T-helper 17 cell (primary cell): ENCODE measurements around the gene SLC12A5. TPM values are rescaled to one million over a fixed set of nuclear protein-coding genes. Genes with fewer than 3 reads are reported as not detected.

Experiments used
- ATAC-seq: fragments of 150-1000 bp; cut with Tn5 transposase; 2 replicates; pipeline ENCODE4 v1.10.0; 2021; ENCODE audit warnings: mild to moderate bottlenecking, moderate library complexity
- DNase-seq, 3 donors: peaks; one replicate each; pipeline versions ENCODE4 v3.0.0 to v3.0.0-alpha.2; 2020 to 2021
- H3K9me3 ChIP-seq: one replicate; pipeline ENCODE4 v1.7.0; 2013; ENCODE audit warnings: low read length, mild to moderate bottlenecking; ENCODE audit not compliant: control insufficient read depth, poor library complexity, severe bottlenecking
- H3K27ac Mint-ChIP-seq: one replicate; pipeline ENCODE4 v1.8.0; 2022; ENCODE audit warnings: mild to moderate bottlenecking, moderate library complexity, mixed read lengths
- H3K27me3 Mint-ChIP-seq: one replicate; pipeline ENCODE4 v1.8.0; 2022; ENCODE audit warnings: mixed read lengths
- H3K36me3 Mint-ChIP-seq: one replicate; pipeline ENCODE4 v1.8.0; 2022; ENCODE audit warnings: low read depth, mixed read lengths
- H3K4me1 Mint-ChIP-seq: one replicate; pipeline ENCODE4 v1.8.0; 2022; ENCODE audit warnings: mild to moderate bottlenecking, mixed read lengths
- H3K4me3 Mint-ChIP-seq: one replicate; pipeline ENCODE4 v1.8.0; 2022; ENCODE audit warnings: mild to moderate bottlenecking, moderate library complexity, mixed read lengths
- total RNA-seq, 4 donors: library from RNA in 2 of 4; stranded (reverse) in 2 of 4; gene quantifications; one replicate each; pipeline ENCODE4 v1.2.3 and lab custom pipeline; 2022 to 2026

SLC12A5 gene
- total RNA-seq, 2 donors from 2014 or later: not detected

DNA sequence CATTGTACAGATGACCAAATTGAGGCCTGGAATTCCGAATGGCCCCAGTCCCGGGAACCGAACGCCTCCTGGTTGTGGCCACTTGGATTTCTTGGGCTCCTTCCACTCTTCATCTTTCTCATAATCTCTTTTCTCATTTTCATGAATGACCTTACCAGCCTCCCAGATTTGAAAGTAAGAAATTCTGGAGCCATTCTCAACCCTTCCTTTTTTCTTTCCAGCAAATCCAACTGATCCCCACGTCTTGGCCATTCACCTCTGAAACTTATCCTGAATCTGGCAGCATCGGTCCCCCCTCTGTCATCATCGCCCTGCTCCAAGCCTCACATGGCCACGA is 5.9 kb upstream of the SLC12A5 start:
- H3K9me3 ChIP-seq: no peaks in the 10 kb centered on the region
- ATAC-seq: no peak
- H3K27ac Mint-ChIP-seq: peak overlapping the region; percentile 2
- H3K36me3 Mint-ChIP-seq: peaks cover 12% of the 10 kb centered on the region
- no peak for DNase-seq
- peak overlapping the region; percentile 86 for H3K4me3 Mint-ChIP-seq
- H3K4me1 Mint-ChIP-seq: peaks cover 25% of the 10 kb centered on the region
- H3K27me3 Mint-ChIP-seq: peaks cover 66% of the 10 kb centered on the region

DNA sequence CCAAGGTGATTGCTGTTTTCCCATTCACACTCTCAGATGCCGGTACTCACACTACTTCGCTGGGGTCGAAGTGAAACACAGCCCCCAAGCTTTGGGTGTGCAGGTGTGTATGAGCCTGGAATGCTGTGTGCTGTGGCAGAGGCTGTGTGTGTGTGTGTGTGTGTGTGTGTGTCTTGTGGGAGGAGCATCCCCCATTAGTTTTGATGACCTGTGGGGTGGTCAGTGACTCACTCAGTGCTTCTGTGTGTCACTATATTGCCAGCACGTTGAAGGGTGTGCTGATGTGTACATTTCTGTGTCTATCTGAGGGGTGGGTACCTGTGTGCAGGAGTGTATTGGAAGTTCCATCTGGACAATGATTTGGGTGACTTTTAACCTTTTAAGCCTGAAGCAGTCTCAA is 5.0 kb upstream of the SLC12A5 start:
- no peak for ATAC-seq
- Mint-ChIP-seq H3K27ac (no peak overlapping the region), H3K4me3 (peak overlapping the region; percentile 86), H3K4me1 (peaks cover 25% of the 10 kb centered on the region), H3K27me3 (peaks cover 68% of the 10 kb centered on the region), H3K36me3 (peaks cover 11% of the 10 kb centered on the region)
- no peaks in the 10 kb centered on the region for H3K9me3 ChIP-seq
- no peak for DNase-seq

DNA sequence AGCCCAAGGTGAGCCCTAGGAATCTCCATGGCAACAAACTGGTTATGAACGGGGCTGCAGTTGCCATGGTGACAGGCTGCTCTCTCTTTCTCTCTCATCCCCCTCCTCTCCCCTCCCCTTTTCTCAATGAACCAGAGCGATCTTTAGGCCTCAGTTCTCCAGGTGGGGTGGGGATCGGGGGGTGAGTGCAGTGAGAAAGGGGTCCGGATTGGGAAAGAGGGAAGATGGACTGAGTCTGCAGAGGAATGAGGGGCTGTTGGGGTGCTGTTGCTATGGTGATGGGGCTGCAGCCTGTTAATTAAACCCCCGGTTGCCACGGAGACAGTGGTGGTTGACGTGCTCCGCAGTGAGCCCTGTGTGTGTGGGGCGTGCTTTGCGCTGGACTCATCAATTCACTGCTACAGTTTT is 3.6 kb upstream of the SLC12A5 start:
- H3K27ac Mint-ChIP-seq: no peak overlapping the region
- no peak for DNase-seq
- peaks cover 25% of the 10 kb centered on the region for H3K4me1 Mint-ChIP-seq
- H3K9me3 ChIP-seq: no peaks in the 10 kb centered on the region
- H3K4me3 Mint-ChIP-seq: no peak overlapping the region
- ATAC-seq: no peak
- H3K36me3 Mint-ChIP-seq: peaks cover 11% of the 10 kb centered on the region
- H3K27me3 Mint-ChIP-seq: peaks cover 77% of the 10 kb centered on the region

DNA sequence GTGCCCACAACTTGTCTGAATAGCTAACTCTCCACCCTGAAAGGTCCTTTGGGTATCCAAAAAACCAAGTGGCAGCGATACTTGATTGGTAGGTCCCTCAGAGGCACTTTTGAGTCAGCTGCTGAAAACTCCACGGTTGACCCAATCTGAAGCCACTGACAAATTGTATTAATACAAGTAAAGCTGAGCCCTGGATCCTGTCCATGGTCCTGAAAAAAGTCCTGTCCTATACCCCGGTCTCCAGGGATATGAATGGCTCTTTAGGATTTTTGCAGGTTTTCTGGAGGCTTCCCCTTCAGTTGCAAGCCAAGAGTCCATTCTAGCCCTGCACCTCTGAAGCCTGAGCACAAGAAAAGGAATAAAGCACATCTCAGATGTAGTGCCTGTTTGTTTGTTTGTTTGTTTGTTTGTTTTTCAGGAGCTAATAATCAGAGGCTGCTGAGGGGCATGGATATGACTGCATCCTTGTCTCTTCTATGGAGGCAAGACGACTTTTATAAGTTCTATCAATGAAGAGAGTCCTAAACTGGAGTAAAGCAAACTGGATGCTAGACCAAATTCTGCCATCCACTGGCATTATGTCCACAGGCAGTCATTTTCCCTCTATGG is 1.7 kb upstream of the SLC12A5 start:
- ATAC-seq (no peak), DNase-seq (no peak)
- Mint-ChIP-seq H3K4me1 (peaks cover 13% of the 10 kb centered on the region), H3K27me3 (peaks cover 63% of the 10 kb centered on the region), H3K4me3 (no peak overlapping the region), H3K36me3 (peaks cover 5% of the 10 kb centered on the region), H3K27ac (no peak overlapping the region)
- no peaks in the 10 kb centered on the region for H3K9me3 ChIP-seq

DNA sequence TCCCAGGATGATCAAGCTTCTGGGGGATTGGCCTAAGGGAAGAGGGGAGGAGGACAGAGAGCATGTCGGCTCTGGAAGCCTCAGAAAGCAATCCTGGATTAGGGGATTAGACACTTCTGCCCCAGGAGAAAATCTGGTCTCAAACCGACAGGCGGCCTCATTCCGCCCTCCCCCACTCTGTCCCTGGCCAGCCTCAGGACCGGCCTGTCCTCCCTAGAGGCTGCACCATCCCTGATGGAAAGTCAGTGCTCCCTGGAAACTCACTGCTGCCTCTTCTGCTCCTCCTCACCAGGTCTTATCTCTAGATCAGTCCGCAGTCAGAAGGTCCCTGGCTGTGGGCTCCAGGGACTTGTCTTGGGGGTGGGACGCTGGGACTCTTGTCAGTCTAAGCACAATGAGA is 905 bp upstream of the SLC12A5 start:
- no peak overlapping the region for H3K4me3 Mint-ChIP-seq
- peaks cover 8% of the 10 kb centered on the region for H3K4me1 Mint-ChIP-seq
- no peak overlapping the region for H3K27ac Mint-ChIP-seq

DNA sequence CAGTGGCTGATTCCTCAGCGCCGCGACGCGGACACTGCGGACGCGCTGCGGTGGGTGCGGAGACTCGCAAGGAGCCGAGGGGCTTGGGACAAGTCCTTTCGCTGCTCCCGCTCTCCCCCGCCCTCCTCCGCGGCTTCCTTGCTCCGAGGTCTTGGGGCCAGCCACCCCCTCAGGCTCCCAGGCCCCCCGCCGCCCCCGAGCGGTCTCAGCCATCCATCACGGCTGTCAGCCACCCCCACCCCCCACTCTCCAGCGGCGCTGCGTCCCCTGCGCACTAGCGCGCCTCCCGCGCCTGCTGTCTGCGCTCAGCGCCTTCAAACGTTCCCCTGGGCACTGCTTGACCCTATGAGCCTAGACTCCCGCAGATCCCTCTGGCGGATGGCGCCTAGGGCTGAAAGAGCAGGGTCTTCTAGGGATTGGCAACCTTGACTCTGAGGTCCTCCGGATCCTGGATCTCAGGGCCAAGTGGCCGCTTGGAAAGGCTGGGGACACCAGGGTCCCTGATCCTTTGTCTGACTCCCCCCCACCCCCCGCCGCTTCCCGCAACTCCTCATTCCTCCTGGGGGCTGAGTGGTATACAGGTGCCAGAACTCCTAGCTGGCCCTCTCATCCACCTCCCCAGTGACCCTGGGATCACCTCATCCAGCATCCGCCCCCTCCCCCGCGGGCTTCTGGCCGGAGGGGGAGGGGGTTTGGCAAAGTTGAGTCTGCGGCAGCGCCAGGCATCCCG is 1.4 kb downstream of the SLC12A5 start:
- Mint-ChIP-seq H3K4me3 (no peak overlapping the region), H3K36me3 (peaks cover 7% of the 10 kb centered on the region), H3K27ac (no peak overlapping the region), H3K27me3 (peaks cover 57% of the 10 kb centered on the region), H3K4me1 (no peaks in the 10 kb centered on the region)
- no peaks in the 10 kb centered on the region for H3K9me3 ChIP-seq
- ATAC-seq (no peak), DNase-seq (no peak)

More for the DNA sequence above, 905 bp upstream of the SLC12A5 start:
- H3K9me3 ChIP-seq: no peaks in the 10 kb centered on the region
- H3K27me3 Mint-ChIP-seq: peaks cover 65% of the 10 kb centered on the region
- peaks cover 4% of the 10 kb centered on the region for H3K36me3 Mint-ChIP-seq
- DNase-seq: no peak
- ATAC-seq: no peak

DNA sequence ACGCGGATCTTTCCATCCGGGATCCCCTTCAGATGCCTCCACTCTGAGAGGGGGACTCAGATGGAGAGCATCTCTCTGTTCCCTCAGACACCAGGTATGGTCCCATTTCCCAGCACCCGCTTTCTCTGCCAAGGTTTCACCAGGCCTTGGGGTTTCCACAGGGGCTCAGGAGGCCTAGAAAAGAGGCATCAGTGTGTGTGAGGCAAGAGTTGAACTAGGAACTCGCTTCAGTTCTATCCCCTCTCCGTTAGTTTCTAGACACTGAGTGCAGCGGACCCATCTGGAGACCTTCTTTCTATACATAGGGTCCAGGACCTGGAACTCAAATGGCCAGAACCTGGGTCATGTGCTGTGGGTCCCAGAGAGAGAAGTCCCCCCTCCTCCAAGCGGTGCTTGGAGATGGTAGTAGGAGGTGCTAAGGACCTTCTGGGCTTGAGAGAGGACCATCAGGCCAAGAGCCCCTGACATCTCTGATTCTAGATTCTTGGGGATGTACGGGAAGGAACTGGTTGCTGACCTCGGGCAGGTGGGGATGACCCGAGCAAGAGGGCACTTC is 2.1 kb downstream of the SLC12A5 start:
- ATAC-seq: no peak
- DNase-seq: no peak
- Mint-ChIP-seq H3K36me3 (peaks cover 7% of the 10 kb centered on the region), H3K4me1 (no peaks in the 10 kb centered on the region), H3K4me3 (no peak overlapping the region), H3K27me3 (peaks cover 58% of the 10 kb centered on the region), H3K27ac (no peak overlapping the region)
- H3K9me3 ChIP-seq: no peaks in the 10 kb centered on the region

DNA sequence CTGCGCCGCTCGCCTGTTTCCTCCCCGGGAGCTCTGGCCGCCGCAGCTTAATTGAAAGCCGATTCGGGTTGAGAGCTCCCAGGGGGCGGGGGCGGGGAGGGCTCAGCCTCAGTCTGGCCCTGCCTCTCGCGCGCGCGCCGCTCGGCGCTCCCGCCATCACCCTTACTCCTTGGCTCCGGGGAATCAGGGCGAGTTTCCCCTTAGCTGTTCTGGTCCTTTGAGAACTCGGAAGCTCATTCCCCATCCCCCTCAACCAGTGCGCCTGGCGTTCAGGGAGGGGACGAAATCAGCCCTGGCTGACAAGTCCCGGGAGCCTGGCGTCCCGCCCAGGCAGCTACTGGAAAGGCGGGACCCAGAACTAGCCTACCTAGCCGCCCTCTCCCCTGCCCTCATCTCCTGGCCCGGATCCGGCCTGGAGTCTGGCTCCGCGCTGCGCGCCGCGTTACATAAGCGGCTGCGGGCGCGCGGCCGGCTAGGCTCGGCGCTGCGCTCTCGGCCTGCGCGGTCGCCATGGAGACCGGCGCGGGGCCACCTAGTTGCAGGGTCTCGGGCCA is 2.8 kb downstream of the SLC12A5 start:
- ATAC-seq: no peak
- H3K27me3 Mint-ChIP-seq: peaks cover 54% of the 10 kb centered on the region

DNA sequence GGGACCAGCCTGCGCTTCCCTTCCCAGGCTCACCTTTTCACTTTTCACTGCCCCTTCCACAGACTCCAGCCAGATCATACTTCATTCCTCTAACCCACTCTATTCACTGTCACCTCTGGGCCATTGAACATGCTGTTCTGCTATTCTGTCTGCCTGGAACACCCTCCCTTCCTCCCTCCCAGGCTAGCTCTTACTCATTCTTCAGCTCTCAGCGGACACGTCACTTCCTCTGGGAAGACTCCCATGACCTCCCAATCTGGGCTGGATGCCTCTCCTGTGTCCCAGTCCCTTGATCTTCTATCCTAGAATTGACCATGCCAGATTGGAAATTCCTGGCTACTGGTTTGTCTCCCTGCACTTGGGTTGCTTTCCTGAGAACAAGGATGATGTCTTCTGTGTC is 5.0 kb downstream of the SLC12A5 start:
- no peak for DNase-seq

More for the DNA sequence above, 2.8 kb downstream of the SLC12A5 start:
- no peaks in the 10 kb centered on the region for H3K9me3 ChIP-seq
- no peak for DNase-seq
- Mint-ChIP-seq H3K4me3 (no peak overlapping the region), H3K4me1 (no peaks in the 10 kb centered on the region), H3K36me3 (peaks cover 7% of the 10 kb centered on the region), H3K27ac (no peak overlapping the region)

DNA sequence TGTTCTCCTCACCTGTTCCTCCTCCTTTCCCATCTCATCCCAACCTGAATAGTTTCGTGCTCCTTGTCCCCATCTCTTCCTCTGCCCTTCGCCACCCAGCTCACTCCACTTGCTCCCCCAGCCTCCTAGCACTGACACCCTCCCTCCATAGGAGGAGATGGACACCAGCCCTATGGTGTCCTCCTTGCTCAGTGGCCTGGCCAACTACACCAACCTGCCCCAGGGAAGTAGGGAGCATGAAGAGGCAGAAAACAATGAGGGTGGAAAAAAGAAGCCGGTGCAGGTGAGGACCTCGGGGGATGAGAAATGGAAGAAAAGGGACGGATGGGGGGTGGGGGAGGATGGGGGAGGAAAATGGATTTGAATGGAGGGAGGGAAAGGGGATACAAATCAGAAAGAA is 6.2 kb downstream of the SLC12A5 start:
- no peak for DNase-seq
- peaks cover 7% of the 10 kb centered on the region for H3K36me3 Mint-ChIP-seq
- ATAC-seq: no peak
- no peaks in the 10 kb centered on the region for H3K9me3 ChIP-seq
- H3K27ac Mint-ChIP-seq: no peak overlapping the region
- no peak overlapping the region for H3K4me3 Mint-ChIP-seq
- H3K27me3 Mint-ChIP-seq: peaks cover 36% of the 10 kb centered on the region
- no peaks in the 10 kb centered on the region for H3K4me1 Mint-ChIP-seq

More for the DNA sequence above, 5.0 kb downstream of the SLC12A5 start:
- ATAC-seq: no peak
- Mint-ChIP-seq H3K27me3 (peaks cover 47% of the 10 kb centered on the region), H3K27ac (no peak overlapping the region), H3K36me3 (peaks cover 7% of the 10 kb centered on the region), H3K4me1 (no peaks in the 10 kb centered on the region), H3K4me3 (no peak overlapping the region)
- H3K9me3 ChIP-seq: no peaks in the 10 kb centered on the region

DNA sequence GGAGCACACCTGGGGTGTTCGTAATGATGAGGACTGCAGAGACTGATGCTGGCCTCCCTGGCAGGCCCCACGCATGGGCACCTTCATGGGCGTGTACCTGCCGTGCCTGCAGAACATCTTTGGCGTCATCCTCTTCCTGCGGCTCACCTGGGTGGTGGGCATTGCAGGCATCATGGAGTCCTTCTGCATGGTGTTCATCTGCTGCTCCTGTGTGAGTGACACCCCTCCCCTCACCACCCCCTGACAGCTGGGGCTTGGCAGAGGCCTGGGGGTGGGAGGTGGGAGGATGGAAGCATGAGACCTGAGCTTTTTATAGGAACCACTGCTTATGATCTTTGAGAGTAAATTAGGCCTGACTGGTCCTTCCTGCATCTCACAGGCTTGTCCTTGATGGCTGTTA is 6.7 kb downstream of the SLC12A5 start:
- peaks cover 7% of the 10 kb centered on the region for H3K36me3 Mint-ChIP-seq
- no peak overlapping the region for H3K27ac Mint-ChIP-seq
- H3K4me1 Mint-ChIP-seq: no peaks in the 10 kb centered on the region
- no peaks in the 10 kb centered on the region for H3K9me3 ChIP-seq
- H3K27me3 Mint-ChIP-seq: peaks cover 36% of the 10 kb centered on the region
- ATAC-seq (no peak), DNase-seq (no peak)
- no peak overlapping the region for H3K4me3 Mint-ChIP-seq

DNA sequence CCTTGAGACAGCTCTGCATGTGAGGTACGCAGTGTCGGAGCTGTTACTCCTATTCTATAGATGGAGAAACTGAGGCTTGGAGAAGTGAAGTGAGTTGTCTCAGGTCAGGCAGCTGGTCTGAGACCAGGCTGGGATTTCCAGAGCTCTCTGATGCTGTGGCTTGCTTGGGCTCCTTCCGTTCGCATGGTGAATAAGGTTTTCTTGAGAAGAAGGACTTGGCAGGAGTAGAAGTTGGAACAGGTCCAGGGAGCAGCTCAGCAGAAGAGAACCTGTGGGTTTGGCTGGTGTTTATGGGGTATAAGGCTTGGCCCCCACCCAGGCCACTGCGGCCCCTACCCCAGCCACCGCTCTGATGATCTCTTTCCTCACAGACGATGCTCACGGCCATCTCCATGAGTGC is 7.4 kb downstream of the SLC12A5 start:
- H3K4me3 Mint-ChIP-seq: no peak overlapping the region
- no peaks in the 10 kb centered on the region for H3K9me3 ChIP-seq
- H3K27me3 Mint-ChIP-seq: peaks cover 39% of the 10 kb centered on the region
- H3K4me1 Mint-ChIP-seq: no peaks in the 10 kb centered on the region
- H3K27ac Mint-ChIP-seq: no peak overlapping the region
- no peak for ATAC-seq
- DNase-seq: no peak
- peaks cover 7% of the 10 kb centered on the region for H3K36me3 Mint-ChIP-seq

DNA sequence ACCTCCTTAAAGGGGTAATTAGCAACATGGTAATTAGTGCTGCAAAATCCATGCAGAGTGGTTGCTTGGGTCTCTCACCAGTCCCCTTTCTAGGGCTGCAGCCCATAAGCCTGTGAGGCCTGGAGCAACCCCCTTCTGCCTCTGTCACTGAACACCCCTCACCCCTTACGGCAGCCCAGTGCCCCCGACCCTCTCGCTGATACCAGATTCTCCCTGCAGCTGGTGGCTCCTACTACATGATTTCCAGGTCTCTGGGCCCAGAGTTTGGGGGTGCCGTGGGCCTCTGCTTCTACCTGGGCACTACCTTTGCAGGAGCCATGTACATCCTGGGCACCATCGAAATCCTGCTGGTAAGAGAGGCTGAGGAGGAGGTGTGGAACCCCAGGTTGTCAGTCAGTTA is 8.0 kb downstream of the SLC12A5 start:
- H3K27ac Mint-ChIP-seq: no peak overlapping the region
- no peaks in the 10 kb centered on the region for H3K4me1 Mint-ChIP-seq
- peaks cover 44% of the 10 kb centered on the region for H3K27me3 Mint-ChIP-seq
- DNase-seq (no peak), ATAC-seq (no peak)
- H3K9me3 ChIP-seq: no peaks in the 10 kb centered on the region
- no peak overlapping the region for H3K4me3 Mint-ChIP-seq
- peaks cover 7% of the 10 kb centered on the region for H3K36me3 Mint-ChIP-seq
